Mesenteric fat pad (tissue), 1 donor: ENCODE results near the gene OTOGL. TPM values are rescaled to one million over a fixed set of nuclear protein-coding genes. Genes with fewer than 3 reads are reported as not detected.

Experiments used
- DNase-seq: peaks from one replicate; pipeline ENCODE4 v3.0.0-alpha.2; 2020; ENCODE audit warnings: low spot score
- total RNA-seq: library from RNA; stranded (reverse); fragmentation: NEBNext Ultra II Directional; extraction: Animal tissue kit (Norgen Biotek cat#: 25700); gene quantifications from one replicate; pipeline ENCODE4 v1.2.1, GENCODE V29; 2021
- donor health status: DM: yes; HTN: yes; CAD: no.

Gene OTOGL
- total RNA-seq, 1 donor from 2014 or later, result not detected

- no peak for DNase-seq
These were observed 253.1 kb downstream of the OTOGL start for GRCh38 chr12:80352474-80352873.

- DNase-seq, result no peak
These were observed 253.9 kb downstream of the OTOGL start for GRCh38 chr12:80353254-80353653.

- no peak for DNase-seq
These were observed 256.8 kb downstream of the OTOGL start for GRCh38 chr12:80356097-80356496.

GRCh38 chr12:80359703-80360102 lies 260.4 kb downstream of the OTOGL start:
- no peak for DNase-seq

GRCh38 chr12:80364056-80364455 lies 264.7 kb downstream of the OTOGL start:
- DNase-seq, result no peak

GRCh38 chr12:80373666-80374065 lies 274.3 kb downstream of the OTOGL start:
- DNase-seq, result no peak

- no peak for DNase-seq
These were observed 275.3 kb downstream of the OTOGL start for GRCh38 chr12:80374615-80375014.

- DNase-seq, result no peak
These were observed 277.9 kb downstream of the OTOGL start for GRCh38 chr12:80377140-80377794.

GRCh38 chr12:80381121-80381520 lies 281.8 kb downstream of the OTOGL start:
- no peak for DNase-seq

- DNase-seq, result no peak
These were observed 282.9 kb downstream of the OTOGL start for GRCh38 chr12:80382254-80382653.

GRCh38 chr12:80400571-80400991 lies 301.2 kb downstream of the OTOGL start:
- no peak for DNase-seq

- no peak for DNase-seq
These were observed 301.9 kb downstream of the OTOGL start for GRCh38 chr12:80401191-80401590.

GRCh38 chr12:80404629-80405028 lies 305.3 kb downstream of the OTOGL start:
- no peak for DNase-seq

- DNase-seq, result no peak
These were observed 306.9 kb downstream of the OTOGL start for GRCh38 chr12:80406253-80406652.

GRCh38 chr12:80411787-80412186 lies 312.4 kb downstream of the OTOGL start:
- DNase-seq, result no peak

- DNase-seq, result no peak
These were observed 313.1 kb downstream of the OTOGL start for GRCh38 chr12:80412343-80412953.

GRCh38 chr12:80413462-80413861 lies 314.1 kb downstream of the OTOGL start:
- DNase-seq, result no peak

- no peak for DNase-seq
These were observed 316.1 kb downstream of the OTOGL start for GRCh38 chr12:80415466-80415865.

- no peak for DNase-seq
These were observed 320.3 kb downstream of the OTOGL start for GRCh38 chr12:80419644-80420043.

GRCh38 chr12:80420075-80420474 lies 320.7 kb downstream of the OTOGL start:
- no peak for DNase-seq

- DNase-seq, result no peak
These were observed 323.2 kb downstream of the OTOGL start for GRCh38 chr12:80422550-80422949.
